Adipose tissue (tissue), 3 donors: ENCODE data around the gene MBD3L3. TPM values are rescaled to one million over a fixed set of nuclear protein-coding genes. Genes with fewer than 3 reads are reported as not detected.
"Not testable (repeated sequence)": the region's sequence is repeated elsewhere in the genome, so short reads cannot be mapped to it uniquely, and the experiment has no call there.

Source experiments
- H3K27ac ChIP-seq: one replicate; pipeline ENCODE4 v1.5.1; 2013; ENCODE audit warnings: low read depth, low read length
- WGBS, 3 donors: extraction: QIAGEN DNeasy Blood & Tissue Kit; methylation state at CpG; one replicate each; pipeline ENCODE4 v1.1.7; 2013; 5-methylcytosine and 5-hydroxymethylcytosine counted together
- polyA plus RNA-seq, 3 donors: library from polyadenylated mRNA; stranded (reverse); fragments of 200-250 nt; gene quantifications; one replicate each; pipeline ENCODE4 v1.2.3, GENCODE V29; 2013
- donor health status: healthy with polysubstance abuse.
- donor health status: Bipolar disorder and iron deficiency.
- donor health status: healthy.

The MBD3L3 gene
- not detected for polyA plus RNA-seq

DNA sequence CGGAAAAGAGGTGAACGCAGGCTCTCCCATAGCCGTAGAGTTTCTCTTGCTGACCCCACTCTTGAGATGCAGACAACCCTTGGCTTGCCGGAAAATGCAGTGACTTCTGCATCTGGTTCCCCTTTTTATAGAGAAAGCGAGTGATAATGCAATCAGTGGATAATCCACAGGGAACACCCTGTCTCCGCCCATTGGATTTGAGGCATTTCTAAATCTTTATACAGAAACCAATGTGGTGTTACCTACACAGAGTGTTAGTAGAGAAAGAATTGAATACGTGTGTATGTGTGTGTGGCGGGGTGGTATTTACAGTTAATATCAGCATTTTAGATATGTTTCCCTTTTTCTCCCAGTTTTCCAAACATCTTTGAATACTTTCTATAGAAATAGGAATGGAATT is at the start of gene MBD3L3:
MBD3L3 (minus strand) TSS at position 101 of the 400 bp plus-strand sequence; CDS start at position 30, 71 bp downstream.
- H3K27ac ChIP-seq = not testable (repeated sequence)
- no CpG with 5 or more reads among the region's 8 CpGs for WGBS, 3 donors

DNA sequence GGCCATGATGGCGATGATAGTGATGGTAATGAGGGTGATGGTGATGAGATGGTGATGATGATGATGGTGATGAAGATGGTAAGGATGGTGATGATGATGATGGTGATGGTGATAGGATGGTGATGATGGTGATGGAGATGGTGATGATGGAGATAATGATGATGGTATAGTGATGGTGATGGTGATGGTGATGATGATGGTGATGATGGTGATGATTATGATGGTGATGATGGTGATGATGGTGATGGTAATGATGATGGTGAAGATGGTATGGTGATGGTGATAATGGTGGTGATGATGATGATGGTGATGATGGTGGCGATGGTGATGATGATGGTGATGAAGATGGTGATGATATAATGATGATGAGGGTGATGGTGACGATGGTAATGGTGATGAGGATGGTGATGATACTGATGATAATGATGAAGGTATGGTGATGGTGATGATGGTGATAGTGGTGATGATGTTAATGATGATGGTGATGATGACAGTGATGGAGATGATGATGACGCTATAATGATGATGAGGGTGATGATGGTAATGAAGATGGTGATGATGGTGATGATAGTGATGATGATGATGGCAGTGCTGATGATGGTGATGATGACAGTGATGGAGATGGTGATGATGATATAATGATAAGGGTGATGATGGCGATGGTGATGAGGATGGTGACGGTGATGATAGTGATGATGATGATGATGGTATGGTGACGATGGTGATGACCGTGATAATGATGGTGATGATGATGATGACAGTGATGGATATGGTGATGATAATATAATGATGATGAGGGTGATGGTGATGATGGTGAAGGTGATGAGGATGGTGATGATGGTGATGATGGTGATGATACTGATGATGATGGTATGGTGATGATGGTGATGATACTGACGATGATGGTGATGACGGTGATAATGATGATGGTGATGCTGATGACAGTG is 48.5 kb upstream of the MBD3L3 start:
- H3K27ac ChIP-seq = no peak overlapping the region
- 83 to 87% (median 86%) methylated on average over 10 of the region's 10 CpGs for WGBS, 3 donors

DNA sequence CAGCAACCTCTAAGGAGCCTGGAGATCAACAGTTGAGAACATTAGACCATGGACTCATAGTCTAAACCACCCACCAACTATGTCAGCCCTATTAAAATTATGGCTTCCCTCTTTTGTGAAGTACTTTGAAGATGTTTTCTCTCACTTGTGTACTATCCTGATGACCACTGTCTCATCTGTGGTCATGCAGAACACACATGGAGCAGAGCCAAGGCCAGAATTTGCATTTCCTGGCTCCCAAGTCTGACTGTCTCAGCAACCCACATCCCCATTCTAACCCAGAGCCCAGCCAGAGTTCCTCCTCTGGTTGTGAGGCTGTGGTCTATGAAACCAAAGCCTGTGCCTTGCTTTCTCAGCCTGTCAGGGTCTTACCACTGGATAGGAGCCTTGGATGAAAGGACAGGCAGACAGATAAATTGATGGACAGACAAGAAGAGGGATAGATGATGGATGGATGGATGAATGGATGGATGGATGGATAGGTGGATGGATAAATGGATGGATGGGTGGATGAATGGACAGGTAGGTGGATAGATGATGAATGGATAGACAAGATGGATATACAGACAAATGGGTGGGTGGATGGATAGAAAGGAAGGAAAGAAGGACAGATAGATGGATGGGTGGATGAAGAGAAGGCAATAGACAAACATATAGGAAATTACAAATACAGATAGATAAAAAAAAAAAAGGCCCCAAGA is 46.4 kb upstream of the MBD3L3 start:
- H3K27ac ChIP-seq = no peak overlapping the region

DNA sequence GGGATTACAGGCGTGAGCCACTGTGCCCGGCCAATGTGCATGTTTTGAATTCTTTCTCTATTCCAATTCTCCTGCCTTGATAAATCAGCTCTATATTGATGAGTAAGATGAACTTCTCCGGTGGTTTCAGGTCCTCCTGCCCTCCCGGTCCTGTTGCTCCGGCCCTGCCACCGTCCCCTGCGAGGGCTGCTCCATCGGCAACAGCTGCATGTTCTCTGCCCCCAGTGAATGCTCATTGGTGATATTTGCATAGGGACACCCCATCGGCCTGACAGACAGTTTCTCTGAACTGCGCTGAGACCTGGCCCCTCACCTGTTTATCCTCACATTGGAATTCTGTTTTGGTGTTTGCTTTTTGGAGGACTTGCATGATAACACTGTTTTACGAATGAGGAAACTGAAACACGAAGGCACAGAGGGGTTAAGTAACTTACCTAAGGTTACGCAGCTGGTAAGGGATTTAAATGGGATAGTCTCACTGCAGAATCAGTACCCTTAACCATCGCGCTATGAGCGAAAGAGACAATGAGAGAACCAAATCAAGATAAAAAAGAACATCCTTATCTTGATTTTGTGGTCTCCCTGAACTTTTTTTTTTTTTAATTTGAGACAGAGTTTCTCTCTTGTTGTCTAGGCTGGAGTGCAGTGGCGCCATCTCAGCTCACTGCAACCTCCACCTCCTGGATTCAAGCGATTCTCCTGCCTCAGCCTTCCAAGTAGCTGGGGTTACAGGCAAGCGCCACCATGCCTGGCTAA is 43.2 kb upstream of the MBD3L3 start:
- 28 to 66% (median 65%) methylated on average over 19 of the region's 19 CpGs for WGBS, 3 donors
- no peak overlapping the region for H3K27ac ChIP-seq

DNA sequence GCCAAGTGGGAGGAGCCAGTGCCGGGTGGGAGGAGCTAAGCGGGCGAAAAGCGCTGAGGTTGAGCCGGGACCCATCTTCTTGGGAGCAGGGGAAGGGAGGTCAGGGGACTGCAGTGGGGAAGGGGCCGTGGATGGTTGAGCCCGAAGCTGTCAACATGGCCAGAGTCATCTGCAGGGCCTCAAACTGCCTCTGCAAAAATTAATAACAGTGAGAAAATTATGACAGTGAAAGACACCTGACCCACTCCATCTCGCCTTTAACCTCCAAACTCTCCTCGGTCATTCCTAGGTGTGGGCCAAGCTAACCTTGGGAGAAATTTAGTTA is 41.1 kb upstream of the MBD3L3 start:
- 9 to 13% (median 12%) methylated on average over 9 of the region's 9 CpGs for WGBS, 3 donors
- no peak overlapping the region for H3K27ac ChIP-seq

DNA sequence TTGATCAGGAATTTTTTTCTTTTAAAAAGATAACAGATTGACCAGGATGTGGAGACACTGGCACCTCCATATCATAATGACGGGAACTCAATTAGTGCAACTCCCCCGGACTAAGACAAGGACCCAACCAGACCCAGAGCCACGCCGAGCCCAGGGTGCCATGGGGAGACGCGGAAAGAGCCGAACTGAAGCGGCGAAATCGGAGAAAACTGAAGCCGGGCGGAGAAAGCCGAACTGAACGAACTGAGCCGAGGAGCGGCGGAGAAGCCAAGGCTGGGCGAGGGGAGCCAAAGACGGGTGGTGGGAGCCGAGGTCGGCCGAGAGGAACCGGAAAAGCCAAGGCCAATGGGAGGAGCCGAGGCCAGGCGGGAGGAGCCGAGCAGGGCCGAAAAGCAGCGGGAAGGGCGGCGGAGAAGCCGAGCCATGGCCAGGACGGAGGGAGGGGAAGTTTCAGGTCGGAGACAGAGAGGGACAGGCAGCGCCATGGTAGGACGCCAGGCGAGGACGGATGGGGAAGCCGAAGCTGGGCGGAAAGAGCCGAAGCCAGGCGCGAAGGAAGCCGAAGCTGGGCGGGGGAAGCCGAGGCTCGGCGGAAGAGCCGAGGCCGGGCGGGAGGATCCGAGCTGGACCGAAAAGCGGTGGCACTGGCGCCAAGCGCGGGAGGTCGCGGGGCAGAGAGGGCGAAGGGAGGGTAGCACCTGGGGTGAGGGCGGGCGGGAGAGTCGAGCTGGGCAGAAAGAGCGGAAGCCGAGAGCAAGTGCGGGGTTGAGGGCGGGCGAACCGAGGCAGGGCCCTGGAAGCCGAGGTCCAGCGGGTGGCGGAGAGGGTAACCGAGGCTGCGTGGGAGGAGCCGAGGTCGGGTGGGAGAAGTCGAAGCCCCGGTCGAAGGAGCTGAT is 40.5 kb upstream of the MBD3L3 start:
- 0 to 1% (median 1%) methylated on average over 70 to 78 of the region's 78 CpGs for WGBS, 3 donors
- no peak overlapping the region for H3K27ac ChIP-seq

GRCh38 chr19:7098096-7098495 is 39.6 kb upstream of the MBD3L3 start:
- H3K27ac ChIP-seq = no peak overlapping the region
- WGBS, 3 donors = 95 to 98% (median 98%) methylated on average over 3 of the region's 3 CpGs

DNA sequence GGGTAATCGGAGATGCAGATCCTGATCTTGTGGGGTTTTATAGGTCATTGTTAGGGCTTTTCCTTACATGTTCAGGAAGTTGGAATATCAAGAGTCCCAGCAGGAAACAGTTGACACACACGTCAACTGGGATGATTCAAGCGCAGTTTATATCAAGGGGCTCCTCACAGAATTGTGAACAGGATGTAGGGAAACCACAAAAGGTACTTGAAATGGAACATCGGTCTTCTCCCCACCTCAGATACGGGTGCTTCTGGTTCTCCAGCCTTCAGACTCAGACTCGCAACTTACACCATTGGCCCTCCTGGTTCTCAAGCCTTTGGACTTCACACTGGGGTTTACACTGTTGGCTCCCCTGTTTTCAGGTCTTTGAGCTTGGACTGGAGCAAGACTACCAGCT is 30.5 kb upstream of the MBD3L3 start:
- H3K27ac ChIP-seq = no peak overlapping the region
- WGBS, 3 donors = 79 to 94% (median 90%) methylated on average over 6 of the region's 6 CpGs

GRCh38 chr19:7083076-7083956 is 24.8 kb upstream of the MBD3L3 start:
- H3K27ac ChIP-seq = no peak overlapping the region
- 97 to 98% (median 97%) methylated on average over 15 of the region's 15 CpGs for WGBS, 3 donors

- WGBS, 3 donors = 99% methylated on average over 2 of the region's 2 CpGs
- H3K27ac ChIP-seq = no peak overlapping the region
Measured at GRCh38 chr19:7078008-7078407, 19.5 kb upstream of the MBD3L3 start.

GRCh38 chr19:7076151-7076550 is 17.7 kb upstream of the MBD3L3 start:
- H3K27ac ChIP-seq = no peak overlapping the region
- 97 to 99% (median 98%) methylated on average over 6 of the region's 6 CpGs for WGBS, 3 donors

DNA sequence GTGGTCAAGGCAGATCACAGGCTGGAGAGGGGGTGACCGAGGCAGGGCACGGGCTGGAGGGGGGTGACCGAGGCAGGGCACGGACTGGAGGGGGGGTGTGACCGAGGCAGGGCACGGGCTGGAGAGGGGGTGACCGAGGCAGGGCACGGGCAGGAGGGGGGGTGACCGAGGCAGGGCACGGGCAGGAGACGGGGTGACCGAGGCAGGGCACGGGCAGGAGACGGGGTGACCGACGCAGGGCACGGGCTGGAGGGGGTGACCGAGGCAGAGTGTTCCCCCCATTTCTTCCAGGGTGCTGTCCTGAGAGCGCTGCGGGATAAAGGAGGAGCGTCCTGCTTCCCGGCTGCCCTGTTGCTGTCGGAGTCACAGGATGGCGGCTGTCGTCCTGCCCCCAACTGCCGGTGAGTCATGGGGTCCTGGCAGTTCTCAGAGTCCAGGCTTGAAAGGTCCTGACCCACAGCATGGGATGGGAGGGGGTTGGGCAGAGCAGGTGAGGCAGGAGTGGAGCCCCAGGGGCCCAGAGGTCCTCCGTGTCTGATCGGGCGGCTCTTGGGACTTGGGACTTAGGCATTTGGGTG is 16.3 kb upstream of the MBD3L3 start:
- H3K27ac ChIP-seq = no peak overlapping the region
- 97 to 100% (median 99%) methylated on average over 16 to 29 of the region's 29 CpGs for WGBS, 3 donors

DNA sequence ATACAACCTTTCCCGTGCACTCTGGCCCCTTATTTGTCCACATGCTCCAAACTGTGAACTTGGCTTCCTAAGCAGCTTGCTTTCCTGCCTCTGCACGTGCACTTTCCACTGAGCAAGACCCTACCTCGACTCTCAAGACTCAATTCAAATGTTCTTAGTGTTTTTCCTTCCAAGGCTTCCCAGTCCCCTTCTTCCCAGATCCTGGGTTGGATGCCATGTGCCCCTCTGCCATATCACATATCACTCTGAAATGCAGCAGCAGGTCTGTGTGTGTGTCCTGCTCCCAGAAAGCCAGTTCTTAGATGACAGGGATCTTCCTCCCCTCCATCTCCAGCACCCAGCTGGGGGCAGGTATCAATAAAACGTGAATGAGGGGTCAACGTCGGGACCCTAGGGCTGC is 14.1 kb upstream of the MBD3L3 start:
- H3K27ac ChIP-seq = no peak overlapping the region
- 96% methylated on average over 6 of the region's 6 CpGs for WGBS, 3 donors

- 0 to 1% (median 1%) methylated on average over 12 of the region's 12 CpGs for WGBS, 3 donors
Measured at GRCh38 chr19:7069904-7070226, 11.4 kb upstream of the MBD3L3 start.

DNA sequence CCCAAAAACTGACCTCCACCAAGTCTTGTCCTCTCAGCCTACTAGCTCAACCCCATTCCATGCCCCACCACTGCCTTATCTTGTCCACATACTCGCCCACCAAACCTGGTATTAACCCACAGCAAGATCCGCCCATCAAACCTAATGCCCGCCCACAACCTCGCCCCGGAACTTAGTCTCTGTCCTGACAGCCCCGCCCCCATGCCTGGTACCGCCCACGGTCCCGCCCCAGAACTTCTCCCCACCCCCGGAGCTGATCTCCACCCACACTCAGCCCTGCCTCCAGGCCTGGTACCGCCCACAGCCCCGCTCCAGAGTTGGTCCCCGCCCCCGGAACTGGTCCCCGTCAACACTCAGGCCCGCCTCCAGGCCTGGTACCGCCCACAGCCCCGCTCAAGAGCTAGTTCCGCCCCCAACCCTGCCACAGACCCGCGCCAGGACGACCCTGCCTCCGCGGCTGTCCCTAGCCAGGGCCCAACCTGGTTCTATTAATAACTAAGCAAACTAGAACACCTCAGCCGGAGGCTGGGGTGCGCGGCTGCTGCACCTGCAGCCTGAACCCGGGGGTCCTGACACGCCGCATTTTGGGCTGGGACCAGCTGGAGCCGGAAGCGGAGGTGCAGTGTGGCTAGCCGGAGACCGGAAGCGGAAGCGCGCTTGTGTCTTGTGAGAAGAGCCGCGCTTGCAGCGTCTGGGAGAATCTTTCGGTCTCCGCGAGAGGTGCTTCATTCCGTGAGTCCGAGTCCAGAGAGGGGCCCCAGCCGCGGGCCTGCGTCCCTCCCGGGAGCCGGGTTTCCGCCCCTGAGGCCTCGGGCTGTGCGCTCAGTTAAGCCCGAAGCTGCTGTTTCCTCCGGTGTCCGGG is 10.8 kb upstream of the MBD3L3 start, which contains the start of gene ZNF557:
ZNF557 (plus strand) TSS at position 662 of the 862 bp plus-strand sequence. CDS start 5,372 bp downstream, outside the sequence.
- WGBS, 3 donors = 0 to 1% (median 1%) methylated on average over 52 to 56 of the region's 56 CpGs

More at GRCh38 chr19:7069904-7070226, 11.4 kb upstream of the MBD3L3 start:
- H3K27ac ChIP-seq = peak overlapping the region; percentile 41

GRCh38 chr19:7068599-7068998 is 10.1 kb upstream of the MBD3L3 start:
- no peak overlapping the region for H3K27ac ChIP-seq

More for the DNA sequence above, 10.8 kb upstream of the MBD3L3 start, which contains the start of gene ZNF557:
- H3K27ac ChIP-seq = peak within 1 kb of the TSS; percentile 41

More at GRCh38 chr19:7068599-7068998, 10.1 kb upstream of the MBD3L3 start:
- 79 to 83% (median 82%) methylated on average over 6 of the region's 6 CpGs for WGBS, 3 donors
